Progenitor cell of endocrine pancreas (in vitro differentiated cells): ENCODE results near the gene TRIM67. TPM values are rescaled to one million over a fixed set of nuclear protein-coding genes. Genes with fewer than 3 reads are reported as not detected.

ENCODE experiments used
- DNase-seq: peaks from one replicate; pipeline ENCODE4 v3.0.0; 2021; ENCODE audit warnings: low spot score; ENCODE audit not compliant: unreplicated experiment
- H3K27ac Mint-ChIP-seq: 2 replicates; pipeline ENCODE4 v1.8.0; 2021; ENCODE audit warnings: mild to moderate bottlenecking, moderate library complexity, mixed read lengths
- H3K27me3 Mint-ChIP-seq: 2 replicates; pipeline ENCODE4 v1.8.0; 2021; ENCODE audit warnings: mixed read lengths
- H3K36me3 Mint-ChIP-seq: 2 replicates; pipeline ENCODE4 v1.8.0; 2022; ENCODE audit warnings: mixed read lengths; ENCODE audit not compliant: insufficient read depth
- H3K4me1 Mint-ChIP-seq: 2 replicates; pipeline ENCODE4 v1.8.0; 2021; ENCODE audit warnings: low read depth, mixed read lengths
- H3K4me3 Mint-ChIP-seq: 2 replicates; pipeline ENCODE4 v1.8.0; 2021; ENCODE audit warnings: low read depth, mild to moderate bottlenecking, moderate library complexity, mixed read lengths
- H3K9me3 Mint-ChIP-seq: 2 replicates; pipeline ENCODE4 v1.8.0; 2021; ENCODE audit warnings: low read depth, mixed read lengths
- total RNA-seq: library from RNA; stranded (reverse); gene quantifications from 2 replicates; pipeline ENCODE4 v1.2.1, GENCODE V29; 2021
- TF ChIP-seq, protein P1 (sequence below): fragments of 200-600 bp; sonication (generic); IDR thresholded peaks from one replicate; pipeline ENCODE4 v1.5.0; 2021; ENCODE audit warnings: antibody characterized with exemption, mild to moderate bottlenecking; ENCODE audit not compliant: unreplicated experiment

TRIM67 gene
- total RNA-seq, 1 donor from 2014 or later = 0.05 TPM

DNA sequence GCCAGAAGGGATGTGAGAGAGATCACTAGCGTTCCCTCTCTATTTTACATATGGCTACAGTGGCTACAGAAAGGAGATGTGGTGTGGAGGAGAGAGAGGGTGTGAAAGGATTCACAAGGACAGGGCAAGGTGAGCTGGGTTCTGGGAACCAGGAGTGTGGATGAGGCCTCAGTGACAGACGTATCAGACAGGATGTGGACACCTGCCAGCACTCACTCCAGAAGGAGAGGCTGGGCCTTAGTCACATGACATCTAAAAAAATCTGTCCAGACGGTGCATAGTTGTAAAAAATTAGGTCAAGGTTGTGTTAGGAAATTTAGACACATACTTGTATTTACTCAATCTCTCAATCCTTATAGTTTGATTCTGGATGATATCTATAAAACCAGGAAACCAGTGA is 10.6 kb downstream of the TRIM67 start:
- no peak for DNase-seq
- Mint-ChIP-seq H3K4me1 (no peaks in the 10 kb centered on the region), H3K4me3 (no peak overlapping the region), H3K27ac (no peak overlapping the region), H3K27me3 (peaks cover 31% of the 10 kb centered on the region), H3K36me3 (no peaks in the 10 kb centered on the region), H3K9me3 (no peaks in the 10 kb centered on the region)
- TF ChIP-seq, protein P1, sequence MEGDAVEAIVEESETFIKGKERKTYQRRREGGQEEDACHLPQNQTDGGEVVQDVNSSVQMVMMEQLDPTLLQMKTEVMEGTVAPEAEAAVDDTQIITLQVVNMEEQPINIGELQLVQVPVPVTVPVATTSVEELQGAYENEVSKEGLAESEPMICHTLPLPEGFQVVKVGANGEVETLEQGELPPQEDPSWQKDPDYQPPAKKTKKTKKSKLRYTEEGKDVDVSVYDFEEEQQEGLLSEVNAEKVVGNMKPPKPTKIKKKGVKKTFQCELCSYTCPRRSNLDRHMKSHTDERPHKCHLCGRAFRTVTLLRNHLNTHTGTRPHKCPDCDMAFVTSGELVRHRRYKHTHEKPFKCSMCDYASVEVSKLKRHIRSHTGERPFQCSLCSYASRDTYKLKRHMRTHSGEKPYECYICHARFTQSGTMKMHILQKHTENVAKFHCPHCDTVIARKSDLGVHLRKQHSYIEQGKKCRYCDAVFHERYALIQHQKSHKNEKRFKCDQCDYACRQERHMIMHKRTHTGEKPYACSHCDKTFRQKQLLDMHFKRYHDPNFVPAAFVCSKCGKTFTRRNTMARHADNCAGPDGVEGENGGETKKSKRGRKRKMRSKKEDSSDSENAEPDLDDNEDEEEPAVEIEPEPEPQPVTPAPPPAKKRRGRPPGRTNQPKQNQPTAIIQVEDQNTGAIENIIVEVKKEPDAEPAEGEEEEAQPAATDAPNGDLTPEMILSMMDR = no peak

GRCh38 chr1:231176421-231176820 is 14.6 kb downstream of the TRIM67 start:
- Mint-ChIP-seq H3K4me3 (no peak overlapping the region), H3K27ac (no peak overlapping the region), H3K36me3 (no peaks in the 10 kb centered on the region), H3K27me3 (peaks cover 36% of the 10 kb centered on the region), H3K4me1 (no peaks in the 10 kb centered on the region), H3K9me3 (no peaks in the 10 kb centered on the region)
- DNase-seq = no peak
- TF ChIP-seq, protein P1 = no peak

DNA sequence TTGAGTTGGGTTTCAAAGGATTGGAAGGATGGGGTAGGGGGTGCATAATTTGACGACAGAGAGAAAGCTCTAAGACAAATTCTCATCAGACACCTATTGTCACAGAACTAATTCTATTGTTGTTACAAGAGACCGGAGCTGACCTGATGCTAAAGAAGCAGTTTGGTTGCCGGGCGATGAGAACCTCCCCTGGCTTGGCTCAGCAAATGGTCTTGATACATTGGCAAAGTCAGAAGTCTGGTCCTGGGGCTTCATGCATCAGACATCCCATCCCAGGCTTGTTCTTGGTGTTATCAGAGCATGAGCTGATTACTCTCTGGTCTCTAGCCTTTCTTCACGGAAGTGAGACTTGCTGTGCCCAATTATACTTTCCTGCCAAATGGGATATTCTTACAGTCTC is 15.4 kb downstream of the TRIM67 start:
- no peak overlapping the region for H3K4me3 Mint-ChIP-seq
- H3K27me3 Mint-ChIP-seq = peaks cover 36% of the 10 kb centered on the region
- H3K9me3 Mint-ChIP-seq = no peaks in the 10 kb centered on the region
- DNase-seq = no peak
- TF ChIP-seq, protein P1 = no peak
- no peak overlapping the region for H3K27ac Mint-ChIP-seq
- no peaks in the 10 kb centered on the region for H3K36me3 Mint-ChIP-seq
- H3K4me1 Mint-ChIP-seq = no peaks in the 10 kb centered on the region

DNA sequence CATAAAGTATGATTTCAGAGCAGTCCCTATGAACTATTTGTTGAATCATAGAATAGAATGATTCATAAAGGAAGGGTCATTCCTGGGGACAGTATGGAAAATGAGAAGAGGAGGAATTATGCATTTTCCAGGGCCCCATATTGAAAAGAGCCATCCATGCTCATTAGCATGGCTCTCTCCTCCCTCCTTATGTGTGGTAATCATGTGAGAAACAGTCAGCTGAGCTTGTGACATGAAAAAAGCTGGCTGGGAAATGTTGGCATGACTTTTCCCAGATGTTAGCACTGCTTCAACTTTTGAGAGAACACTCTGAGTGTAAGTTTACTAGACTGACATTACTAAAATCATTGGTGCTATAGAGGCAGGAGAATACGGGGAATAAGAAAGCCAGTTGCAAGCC is 16.1 kb downstream of the TRIM67 start:
- TF ChIP-seq, protein P1 = no peak
- Mint-ChIP-seq H3K36me3 (no peaks in the 10 kb centered on the region), H3K4me1 (no peaks in the 10 kb centered on the region), H3K27ac (no peak overlapping the region), H3K4me3 (no peak overlapping the region), H3K9me3 (no peaks in the 10 kb centered on the region), H3K27me3 (peaks cover 36% of the 10 kb centered on the region)
- no peak for DNase-seq

DNA sequence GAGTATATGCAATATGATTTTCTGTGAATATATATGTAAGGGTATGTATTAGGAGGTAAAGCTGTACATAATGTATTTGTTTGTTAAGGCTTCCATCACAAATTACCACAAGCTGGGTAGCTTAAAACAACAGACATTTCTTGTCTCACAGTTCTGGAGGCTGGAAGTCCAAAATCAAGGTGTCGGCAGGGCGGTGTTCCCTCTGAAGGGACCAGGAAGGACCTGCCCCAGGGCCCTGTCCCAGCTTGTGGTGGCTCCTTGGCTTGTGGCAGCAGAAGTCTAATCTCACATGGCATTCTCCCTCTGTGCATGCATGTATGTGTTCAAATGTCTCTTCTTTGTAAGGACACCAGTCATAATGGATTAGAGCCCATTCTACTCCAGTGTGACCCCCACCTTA is 17.1 kb downstream of the TRIM67 start:
- no peaks in the 10 kb centered on the region for H3K4me1 Mint-ChIP-seq
- TF ChIP-seq, protein P1 = no peak
- H3K4me3 Mint-ChIP-seq = no peak overlapping the region
- H3K27me3 Mint-ChIP-seq = peaks cover 34% of the 10 kb centered on the region
- no peaks in the 10 kb centered on the region for H3K36me3 Mint-ChIP-seq
- no peak overlapping the region for H3K27ac Mint-ChIP-seq
- H3K9me3 Mint-ChIP-seq = no peaks in the 10 kb centered on the region
- no peak for DNase-seq
